ENCODE measurements around the gene ERP27. TPM values are rescaled to one million over a fixed set of nuclear protein-coding genes. Genes with fewer than 3 reads are reported as not detected.

Gene ERP27
- total RNA-seq, 1 experiment from 2014 or later, result not detected

DNA sequence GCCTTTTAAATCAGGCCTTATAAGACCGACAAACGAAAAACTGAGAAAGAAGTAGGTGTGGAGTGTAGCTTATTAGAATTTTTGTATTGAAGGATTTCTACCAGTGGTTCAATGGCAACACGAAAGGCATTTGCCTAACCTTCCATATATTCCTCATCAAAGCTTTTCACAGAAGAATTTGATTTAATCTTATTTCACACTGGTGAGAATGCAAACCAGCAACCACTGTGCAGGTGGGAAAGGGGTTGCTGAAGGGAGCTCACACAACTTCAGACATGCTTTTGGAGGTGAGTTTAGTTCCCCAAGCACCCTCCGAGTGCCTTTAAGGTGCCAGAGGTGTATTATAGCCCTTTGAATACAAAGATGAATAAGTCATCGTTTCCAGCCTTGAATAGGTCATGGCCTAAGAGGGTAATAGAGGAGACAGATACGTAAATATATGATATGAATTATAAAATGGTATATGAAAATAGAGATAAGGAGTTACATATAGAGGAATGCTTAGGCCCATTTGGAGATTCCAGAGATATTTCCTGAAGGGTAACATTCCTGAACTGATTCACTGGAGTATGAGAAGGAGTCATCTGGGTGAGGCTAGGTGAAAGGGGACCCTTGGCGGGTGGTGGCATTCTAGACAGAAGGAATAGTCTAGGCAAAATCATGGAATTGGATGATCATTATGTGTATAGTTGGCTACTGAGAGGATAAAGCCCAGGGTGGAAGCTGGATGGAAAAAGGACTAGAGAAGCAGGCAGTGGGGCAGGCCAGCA lies 6.4 kb downstream of the ERP27 start:
- Mint-ChIP-seq H3K9me3 (ENCODE audit: unreplicated experiment) (no peaks in the 10 kb centered on the region), H3K27ac (ENCODE audit: low read depth, unreplicated experiment) (no peak overlapping the region), H3K36me3 (ENCODE audit: insufficient read depth, unreplicated experiment) (no peaks in the 10 kb centered on the region), H3K4me1 (ENCODE audit: insufficient read depth, unreplicated experiment) (no peaks in the 10 kb centered on the region), H3K27me3 (ENCODE audit: insufficient read depth, unreplicated experiment) (no peaks in the 10 kb centered on the region), H3K4me3 (ENCODE audit: unreplicated experiment) (no peak overlapping the region)
- intact Hi-C loops (cut with micrococcal nuclease), result no loop called here
- no peak for DNase-seq (ENCODE audit: unreplicated experiment)
- TF ChIP-seq, protein P1, sequence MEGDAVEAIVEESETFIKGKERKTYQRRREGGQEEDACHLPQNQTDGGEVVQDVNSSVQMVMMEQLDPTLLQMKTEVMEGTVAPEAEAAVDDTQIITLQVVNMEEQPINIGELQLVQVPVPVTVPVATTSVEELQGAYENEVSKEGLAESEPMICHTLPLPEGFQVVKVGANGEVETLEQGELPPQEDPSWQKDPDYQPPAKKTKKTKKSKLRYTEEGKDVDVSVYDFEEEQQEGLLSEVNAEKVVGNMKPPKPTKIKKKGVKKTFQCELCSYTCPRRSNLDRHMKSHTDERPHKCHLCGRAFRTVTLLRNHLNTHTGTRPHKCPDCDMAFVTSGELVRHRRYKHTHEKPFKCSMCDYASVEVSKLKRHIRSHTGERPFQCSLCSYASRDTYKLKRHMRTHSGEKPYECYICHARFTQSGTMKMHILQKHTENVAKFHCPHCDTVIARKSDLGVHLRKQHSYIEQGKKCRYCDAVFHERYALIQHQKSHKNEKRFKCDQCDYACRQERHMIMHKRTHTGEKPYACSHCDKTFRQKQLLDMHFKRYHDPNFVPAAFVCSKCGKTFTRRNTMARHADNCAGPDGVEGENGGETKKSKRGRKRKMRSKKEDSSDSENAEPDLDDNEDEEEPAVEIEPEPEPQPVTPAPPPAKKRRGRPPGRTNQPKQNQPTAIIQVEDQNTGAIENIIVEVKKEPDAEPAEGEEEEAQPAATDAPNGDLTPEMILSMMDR (IDR thresholded peaks at IDR 0.05; ENCODE audit: unreplicated experiment), result no peak
- CTCF ChIA-PET, result interaction anchor here (0.7 to 1.3 kb wide), 3 partner anchors 11 to 69 kb away, joined by 3 read pairs; no protein-coding TSS in a partner anchor
- POLR2A ChIA-PET, result interaction anchor here (0.6 to 1.2 kb wide), 4 partner anchors 17 to 38 kb away, joined by 3 to 5 read pairs (median 4); no protein-coding TSS in a partner anchor
- BruUV-seq (replicated peaks), result no TSS peak

DNA sequence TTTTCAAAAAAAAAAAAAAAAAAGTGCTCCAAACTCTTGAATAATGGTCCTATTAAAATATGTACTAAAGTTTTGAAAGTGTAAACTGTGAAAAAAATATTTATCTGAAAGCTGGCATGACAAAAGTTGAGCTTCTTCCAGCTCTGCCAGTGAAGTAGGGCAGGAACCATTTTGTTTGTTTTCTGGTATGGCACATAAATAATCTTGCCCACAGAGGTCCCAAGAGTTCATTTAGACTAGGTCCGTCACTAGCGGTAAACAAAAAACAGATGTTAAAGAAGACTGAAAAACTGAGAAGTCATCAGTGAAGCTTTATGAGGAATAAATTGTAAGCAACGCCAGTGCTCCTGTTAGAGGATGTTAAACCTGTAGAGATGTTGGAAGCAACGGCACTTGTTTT lies 7.0 kb downstream of the ERP27 start:
- ChIA-PET CTCF (interaction anchor here (0.7 to 1.3 kb wide), 3 partner anchors 11 to 69 kb away, joined by 3 read pairs; no protein-coding TSS in a partner anchor), POLR2A (interaction anchor here (0.6 to 1.2 kb wide), 3 partner anchors 19 to 38 kb away, joined by 3 to 5 read pairs (median 3); no protein-coding TSS in a partner anchor)

GRCh38 chr12:14930299-14930698 lies 8.0 kb downstream of the ERP27 start:
- CTCF ChIA-PET, result interaction anchor here (1.3 kb wide), 1 partner anchor 10 kb away, joined by 3 read pairs; no protein-coding TSS in a partner anchor
- TF ChIP-seq, protein P1 (IDR thresholded peaks at IDR 0.05; ENCODE audit: unreplicated experiment), result no peak
- Mint-ChIP-seq H3K9me3 (ENCODE audit: unreplicated experiment) (no peaks in the 10 kb centered on the region), H3K4me3 (ENCODE audit: unreplicated experiment) (no peak overlapping the region), H3K36me3 (ENCODE audit: insufficient read depth, unreplicated experiment) (no peaks in the 10 kb centered on the region), H3K27ac (ENCODE audit: low read depth, unreplicated experiment) (no peak overlapping the region), H3K4me1 (ENCODE audit: insufficient read depth, unreplicated experiment) (no peaks in the 10 kb centered on the region), H3K27me3 (ENCODE audit: insufficient read depth, unreplicated experiment) (no peaks in the 10 kb centered on the region)
- no peak for DNase-seq (ENCODE audit: unreplicated experiment)
- no TSS peak for BruUV-seq (replicated peaks)
- POLR2A ChIA-PET, result no interaction called here
- intact Hi-C loops (cut with micrococcal nuclease), result no loop called here

More for the DNA sequence above, 7.0 kb downstream of the ERP27 start:
- H3K4me3 Mint-ChIP-seq (ENCODE audit: unreplicated experiment), result no peak overlapping the region
- intact Hi-C loops (cut with micrococcal nuclease), result no loop called here
- no peaks in the 10 kb centered on the region for H3K36me3 Mint-ChIP-seq (ENCODE audit: insufficient read depth, unreplicated experiment)
- DNase-seq (ENCODE audit: unreplicated experiment), result no peak
- H3K4me1 Mint-ChIP-seq (ENCODE audit: insufficient read depth, unreplicated experiment), result no peaks in the 10 kb centered on the region
- H3K9me3 Mint-ChIP-seq (ENCODE audit: unreplicated experiment), result no peaks in the 10 kb centered on the region
- no TSS peak for BruUV-seq (replicated peaks)
- no peaks in the 10 kb centered on the region for H3K27me3 Mint-ChIP-seq (ENCODE audit: insufficient read depth, unreplicated experiment)
- no peak overlapping the region for H3K27ac Mint-ChIP-seq (ENCODE audit: low read depth, unreplicated experiment)
- TF ChIP-seq, protein P1 (IDR thresholded peaks at IDR 0.05; ENCODE audit: unreplicated experiment), result no peak

DNA sequence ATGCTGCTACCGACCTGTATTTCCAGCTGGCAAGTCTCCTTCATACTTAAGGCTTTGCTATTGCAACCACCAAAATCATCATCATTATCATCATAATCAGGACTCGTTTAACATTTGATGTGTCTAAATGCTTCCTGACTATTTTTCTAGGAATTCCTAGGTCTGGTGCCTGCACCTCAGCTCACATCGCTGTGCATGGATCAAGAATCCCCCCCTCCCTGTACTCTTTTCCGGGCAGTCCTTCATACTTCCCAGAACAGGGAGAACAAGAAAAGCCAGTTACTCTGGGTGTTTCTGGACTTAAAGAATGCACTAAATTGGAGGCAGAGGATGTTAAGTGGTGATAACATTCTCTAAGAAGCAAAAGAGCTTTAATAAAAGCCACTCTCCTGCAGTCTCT lies 9.4 kb downstream of the ERP27 start:
- Mint-ChIP-seq H3K4me3 (ENCODE audit: unreplicated experiment) (no peak overlapping the region), H3K27ac (ENCODE audit: low read depth, unreplicated experiment) (no peak overlapping the region), H3K36me3 (ENCODE audit: insufficient read depth, unreplicated experiment) (no peaks in the 10 kb centered on the region), H3K27me3 (ENCODE audit: insufficient read depth, unreplicated experiment) (no peaks in the 10 kb centered on the region), H3K9me3 (ENCODE audit: unreplicated experiment) (no peaks in the 10 kb centered on the region), H3K4me1 (ENCODE audit: insufficient read depth, unreplicated experiment) (no peaks in the 10 kb centered on the region)
- ChIA-PET POLR2A (interaction anchor here (0.8 kb wide), 1 partner anchor 16 kb away, joined by 4 read pairs; no protein-coding TSS in a partner anchor), CTCF (no interaction called here)
- TF ChIP-seq, protein P1 (IDR thresholded peaks at IDR 0.05; ENCODE audit: unreplicated experiment), result no peak
- BruUV-seq (replicated peaks), result no TSS peak
- no peak for DNase-seq (ENCODE audit: unreplicated experiment)
- intact Hi-C loops (cut with micrococcal nuclease), result no loop called here
